Neural progenitor cell (in vitro differentiated cells): ENCODE results near the gene PARP16.

Experiments used
- EZH2 ChIP-seq: fragments of 200-600 bp; sonication (generic); IDR thresholded peaks from 2 replicates; pipeline ENCODE4 v1.6.1; 2017; ENCODE audit warnings: antibody characterized with exemption, mild to moderate bottlenecking, moderate library complexity
- EZH2phosphoT487 ChIP-seq: fragments of 200-600 bp; sonication (generic); IDR thresholded peaks from 2 replicates; pipeline ENCODE4 v1.6.1; 2017; ENCODE audit warnings: antibody characterized with exemption
- TF ChIP-seq, protein P1 (sequence below): fragments of 200-600 bp; sonication (generic); IDR thresholded peaks from 2 replicates; pipeline ENCODE4 v1.5.1; 2017; ENCODE audit warnings: antibody characterized with exemption, mild to moderate bottlenecking

DNA sequence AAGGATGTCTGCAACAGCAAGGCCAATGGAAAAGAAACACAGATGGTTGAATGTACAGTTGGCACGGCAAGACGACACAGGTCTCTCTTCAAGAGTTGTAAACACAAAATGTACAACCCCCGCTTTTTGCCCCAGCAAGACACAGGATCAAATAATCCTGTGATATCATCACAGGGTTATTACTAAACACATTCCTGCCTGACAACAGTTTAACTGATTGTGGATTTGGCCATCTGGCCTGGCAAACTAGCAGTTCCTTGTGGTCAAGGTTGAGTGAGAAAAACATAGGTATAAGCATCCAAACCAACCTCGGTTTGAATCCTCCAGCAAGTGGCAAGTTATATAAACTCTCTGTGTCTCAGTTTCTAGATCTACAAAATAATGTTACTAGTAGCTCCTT, 23.4 kb downstream of the PARP16 start:
- TF ChIP-seq, protein P1, sequence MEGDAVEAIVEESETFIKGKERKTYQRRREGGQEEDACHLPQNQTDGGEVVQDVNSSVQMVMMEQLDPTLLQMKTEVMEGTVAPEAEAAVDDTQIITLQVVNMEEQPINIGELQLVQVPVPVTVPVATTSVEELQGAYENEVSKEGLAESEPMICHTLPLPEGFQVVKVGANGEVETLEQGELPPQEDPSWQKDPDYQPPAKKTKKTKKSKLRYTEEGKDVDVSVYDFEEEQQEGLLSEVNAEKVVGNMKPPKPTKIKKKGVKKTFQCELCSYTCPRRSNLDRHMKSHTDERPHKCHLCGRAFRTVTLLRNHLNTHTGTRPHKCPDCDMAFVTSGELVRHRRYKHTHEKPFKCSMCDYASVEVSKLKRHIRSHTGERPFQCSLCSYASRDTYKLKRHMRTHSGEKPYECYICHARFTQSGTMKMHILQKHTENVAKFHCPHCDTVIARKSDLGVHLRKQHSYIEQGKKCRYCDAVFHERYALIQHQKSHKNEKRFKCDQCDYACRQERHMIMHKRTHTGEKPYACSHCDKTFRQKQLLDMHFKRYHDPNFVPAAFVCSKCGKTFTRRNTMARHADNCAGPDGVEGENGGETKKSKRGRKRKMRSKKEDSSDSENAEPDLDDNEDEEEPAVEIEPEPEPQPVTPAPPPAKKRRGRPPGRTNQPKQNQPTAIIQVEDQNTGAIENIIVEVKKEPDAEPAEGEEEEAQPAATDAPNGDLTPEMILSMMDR = no peak
- TF ChIP-seq EZH2 (no peak), EZH2phosphoT487 (no peak)
